RWPE2 (cell line): ENCODE results near the gene HOXD11.

ENCODE experiments used
- ATAC-seq: fragments of 200-7000 bp; cut with Tn5 transposase; 3 replicates; pipeline ENCODE4 v1.9.1; 2021; ENCODE audit warnings: low read depth
- DNase-seq: peaks from one replicate; pipeline ENCODE4 v3.0.0-alpha.2; 2020; ENCODE audit warnings: low spot score
- H3K27ac ChIP-seq: fragments of 450-650 bp; 2 replicates; pipeline ENCODE4 v1.5.1; 2017; ENCODE audit warnings: mild to moderate bottlenecking; ENCODE audit not compliant: poor library complexity, severe bottlenecking
- H3K27me3 ChIP-seq: fragments of 250-450 bp; sonication (Bioruptor Pico); 2 replicates; pipeline ENCODE4 v1.5.1; 2021; ENCODE audit warnings: mild to moderate bottlenecking, moderate library complexity; ENCODE audit not compliant: insufficient read depth, poor library complexity, severe bottlenecking
- H3K36me3 ChIP-seq: fragments of 250-450 bp; sonication (Bioruptor Pico); 2 replicates; pipeline ENCODE4 v1.5.1; 2020; ENCODE audit warnings: low read depth, mild to moderate bottlenecking, moderate library complexity
- H3K4me1 ChIP-seq: fragments of 250-450 bp; sonication (Bioruptor Pico); 2 replicates; pipeline ENCODE4 v1.5.1; 2021; ENCODE audit warnings: mild to moderate bottlenecking, moderate library complexity; ENCODE audit not compliant: insufficient read depth, poor library complexity, severe bottlenecking
- H3K4me3 ChIP-seq: fragments of 250-450 bp; sonication (Bioruptor Pico); 2 replicates; pipeline ENCODE4 v1.5.1; 2021; ENCODE audit warnings: mild to moderate bottlenecking, moderate library complexity; ENCODE audit not compliant: severe bottlenecking
- H3K9me3 ChIP-seq: fragments of 250-450 bp; sonication (Bioruptor Pico); 2 replicates; pipeline ENCODE4 v1.5.1; 2021; ENCODE audit warnings: mild to moderate bottlenecking, moderate library complexity; ENCODE audit not compliant: severe bottlenecking
- CTCF ChIP-seq: fragments of 450-650 bp; IDR thresholded peaks from one replicate; pipeline ENCODE4 v1.5.1; 2017; ENCODE audit warnings: mild to moderate bottlenecking, moderate library complexity; ENCODE audit not compliant: poor library complexity, severe bottlenecking

The HOXD11 gene

GRCh38 chr2:176103742-176104315 lies 3.3 kb upstream of the HOXD11 start:
- no peaks in the 10 kb centered on the region for H3K36me3 ChIP-seq
- H3K9me3 ChIP-seq = no peaks in the 10 kb centered on the region
- H3K27me3 ChIP-seq = no peaks in the 10 kb centered on the region
- DNase-seq = no peak
- TF ChIP-seq CTCF = no peak
- no peaks in the 10 kb centered on the region for H3K4me1 ChIP-seq
- ATAC-seq = no peak
- peak overlapping the region; percentile 56 for H3K4me3 ChIP-seq
- peak overlapping the region; percentile 95 for H3K27ac ChIP-seq

- H3K4me3 ChIP-seq = peak overlapping the region; percentile 56
- peak overlapping the region; percentile 95 for H3K27ac ChIP-seq
- ATAC-seq (peak; percentile 33), DNase-seq (no peak)
- H3K9me3 ChIP-seq = no peaks in the 10 kb centered on the region
- peaks cover 6% of the 10 kb centered on the region for H3K36me3 ChIP-seq
- H3K27me3 ChIP-seq = no peaks in the 10 kb centered on the region
- no peaks in the 10 kb centered on the region for H3K4me1 ChIP-seq
- TF ChIP-seq CTCF = peak; percentile 19
Observed at GRCh38 chr2:176104316-176105077, 2.6 kb upstream of the HOXD11 start.

DNA sequence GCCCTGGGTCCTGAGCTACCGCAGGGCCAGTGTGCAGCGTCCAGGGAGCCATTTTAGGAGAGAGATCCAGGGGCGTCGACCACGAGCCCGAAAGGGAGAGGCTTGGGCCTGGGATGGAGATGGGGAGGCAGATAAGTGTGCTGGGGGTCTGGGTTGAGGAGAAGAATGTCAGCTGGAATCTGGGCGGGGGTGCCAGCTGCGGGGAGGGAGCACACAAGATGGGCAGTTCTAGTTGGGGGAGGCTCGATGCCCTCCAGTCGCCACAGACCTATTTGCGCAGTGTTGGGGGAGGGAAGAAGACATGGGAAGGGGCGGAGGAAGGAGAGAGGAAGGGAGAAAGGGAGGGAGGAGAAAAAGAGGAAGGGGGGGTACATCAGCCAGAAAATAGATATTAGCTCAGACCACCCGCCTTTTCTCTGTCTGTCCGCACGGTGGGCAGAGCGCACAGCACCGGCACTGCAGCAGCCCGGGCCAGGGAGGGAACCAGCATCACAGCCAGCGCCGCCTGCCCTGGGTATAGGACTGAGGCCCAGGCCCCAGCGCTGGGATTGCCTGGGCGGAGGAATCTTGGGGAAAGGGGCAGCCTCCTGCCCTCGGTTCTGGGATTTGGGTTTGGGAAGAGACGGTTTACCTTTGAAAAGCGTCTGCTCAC lies 1.9 kb upstream of the HOXD11 start:
- peaks cover 13% of the 10 kb centered on the region for H3K36me3 ChIP-seq
- peak overlapping the region; percentile 56 for H3K4me3 ChIP-seq
- H3K27ac ChIP-seq = peak overlapping the region; percentile 95
- TF ChIP-seq CTCF = no peak
- no peaks in the 10 kb centered on the region for H3K4me1 ChIP-seq
- DNase-seq = no peak
- no peaks in the 10 kb centered on the region for H3K27me3 ChIP-seq
- H3K9me3 ChIP-seq = no peaks in the 10 kb centered on the region
- peak; percentile 14 for ATAC-seq

DNA sequence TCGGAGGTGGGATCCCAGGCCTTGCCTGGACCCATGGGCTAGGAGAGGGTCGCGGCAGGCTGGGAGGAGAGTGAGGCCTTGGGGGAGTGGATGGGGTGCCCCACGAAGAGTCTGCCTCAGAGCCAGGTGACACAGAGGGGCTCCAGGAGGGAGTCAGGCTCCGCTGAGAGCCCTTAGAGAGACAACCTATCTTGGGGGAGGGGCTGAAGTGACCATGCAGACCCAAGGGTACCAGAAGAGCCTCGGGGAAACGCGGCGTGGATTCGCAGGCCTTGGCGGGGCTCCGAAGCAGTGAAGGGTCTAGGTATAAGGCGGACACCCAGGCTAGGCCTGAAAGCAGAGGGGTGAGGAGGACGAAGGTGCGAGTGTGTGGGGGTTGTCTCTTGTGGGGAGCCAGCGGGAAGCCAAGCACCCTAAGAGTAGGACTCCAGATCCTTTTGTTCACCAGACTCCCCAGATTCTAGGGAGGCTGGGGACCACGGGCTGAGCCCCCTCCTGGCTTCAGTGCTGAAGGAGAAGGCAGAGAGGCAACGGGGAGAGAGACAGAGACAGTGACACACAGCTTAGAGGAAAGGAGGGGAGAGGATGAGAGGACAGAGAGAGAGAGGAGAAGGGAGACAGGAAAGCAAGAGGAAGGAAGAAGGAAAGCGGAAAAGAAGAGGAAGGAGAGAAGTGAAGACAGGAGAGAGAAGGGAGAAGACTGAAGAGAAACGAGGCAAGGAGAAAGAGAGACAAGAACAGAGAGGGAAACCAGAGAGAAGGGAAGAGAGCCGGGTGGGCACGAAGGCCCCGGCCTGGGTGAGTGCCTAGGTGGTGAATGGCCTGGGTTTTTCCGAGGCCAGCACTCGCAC lies 1.1 kb upstream of the HOXD11 start:
- DNase-seq = no peak
- Histone ChIP-seq H3K27ac (peak overlapping the region; percentile 95), H3K27me3 (no peaks in the 10 kb centered on the region), H3K36me3 (peaks cover 21% of the 10 kb centered on the region), H3K9me3 (no peaks in the 10 kb centered on the region), H3K4me1 (no peaks in the 10 kb centered on the region), H3K4me3 (peak overlapping the region; percentile 56)
- no peak; the same call in 2 of the 3 replicates for ATAC-seq
- no peak for TF ChIP-seq CTCF
